Measurements from ENCODE around the gene FAM114A1. TPM values are rescaled to one million over a fixed set of nuclear protein-coding genes. Genes with fewer than 3 reads are reported as not detected.

FAM114A1 gene
- total RNA-seq, 4 donors from 2014 or later = 87.4 to 164 (median 109) TPM

DNA sequence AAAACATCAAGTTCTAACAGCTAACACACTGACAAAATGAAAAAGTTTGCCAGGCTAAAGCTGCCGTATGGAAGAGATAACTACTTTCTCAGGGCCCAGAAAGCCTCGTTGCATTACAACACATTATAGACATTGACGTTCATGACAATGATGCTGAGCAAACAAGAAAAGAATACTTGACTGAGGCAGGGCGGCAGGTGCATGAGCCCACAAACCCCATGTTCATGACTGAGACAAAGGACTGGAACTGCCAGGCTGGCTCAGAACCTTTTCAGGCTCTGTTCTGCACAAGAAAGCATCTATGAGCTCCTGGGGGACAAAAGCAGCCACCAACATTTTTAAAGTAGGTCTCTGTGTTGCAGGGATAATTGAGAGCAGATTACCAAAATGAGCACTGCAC, 24.6 kb upstream of the FAM114A1 start:
- TF ChIP-seq, protein P1, sequence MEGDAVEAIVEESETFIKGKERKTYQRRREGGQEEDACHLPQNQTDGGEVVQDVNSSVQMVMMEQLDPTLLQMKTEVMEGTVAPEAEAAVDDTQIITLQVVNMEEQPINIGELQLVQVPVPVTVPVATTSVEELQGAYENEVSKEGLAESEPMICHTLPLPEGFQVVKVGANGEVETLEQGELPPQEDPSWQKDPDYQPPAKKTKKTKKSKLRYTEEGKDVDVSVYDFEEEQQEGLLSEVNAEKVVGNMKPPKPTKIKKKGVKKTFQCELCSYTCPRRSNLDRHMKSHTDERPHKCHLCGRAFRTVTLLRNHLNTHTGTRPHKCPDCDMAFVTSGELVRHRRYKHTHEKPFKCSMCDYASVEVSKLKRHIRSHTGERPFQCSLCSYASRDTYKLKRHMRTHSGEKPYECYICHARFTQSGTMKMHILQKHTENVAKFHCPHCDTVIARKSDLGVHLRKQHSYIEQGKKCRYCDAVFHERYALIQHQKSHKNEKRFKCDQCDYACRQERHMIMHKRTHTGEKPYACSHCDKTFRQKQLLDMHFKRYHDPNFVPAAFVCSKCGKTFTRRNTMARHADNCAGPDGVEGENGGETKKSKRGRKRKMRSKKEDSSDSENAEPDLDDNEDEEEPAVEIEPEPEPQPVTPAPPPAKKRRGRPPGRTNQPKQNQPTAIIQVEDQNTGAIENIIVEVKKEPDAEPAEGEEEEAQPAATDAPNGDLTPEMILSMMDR (IDR thresholded peaks at IDR 0.05; ENCODE audit: low read depth) = no peak

- TF ChIP-seq, protein P1 (IDR thresholded peaks at IDR 0.05; ENCODE audit: low read depth) = no peak
These were observed 21.6 kb upstream of the FAM114A1 start for GRCh38 chr4:38846015-38846414.

GRCh38 chr4:38855466-38855865, 12.1 kb upstream of the FAM114A1 start:
- TF ChIP-seq, protein P1 (IDR thresholded peaks at IDR 0.05; ENCODE audit: low read depth) = no peak

GRCh38 chr4:38856046-38856445, 11.6 kb upstream of the FAM114A1 start:
- TF ChIP-seq, protein P1 (IDR thresholded peaks at IDR 0.05; ENCODE audit: low read depth) = no peak

DNA sequence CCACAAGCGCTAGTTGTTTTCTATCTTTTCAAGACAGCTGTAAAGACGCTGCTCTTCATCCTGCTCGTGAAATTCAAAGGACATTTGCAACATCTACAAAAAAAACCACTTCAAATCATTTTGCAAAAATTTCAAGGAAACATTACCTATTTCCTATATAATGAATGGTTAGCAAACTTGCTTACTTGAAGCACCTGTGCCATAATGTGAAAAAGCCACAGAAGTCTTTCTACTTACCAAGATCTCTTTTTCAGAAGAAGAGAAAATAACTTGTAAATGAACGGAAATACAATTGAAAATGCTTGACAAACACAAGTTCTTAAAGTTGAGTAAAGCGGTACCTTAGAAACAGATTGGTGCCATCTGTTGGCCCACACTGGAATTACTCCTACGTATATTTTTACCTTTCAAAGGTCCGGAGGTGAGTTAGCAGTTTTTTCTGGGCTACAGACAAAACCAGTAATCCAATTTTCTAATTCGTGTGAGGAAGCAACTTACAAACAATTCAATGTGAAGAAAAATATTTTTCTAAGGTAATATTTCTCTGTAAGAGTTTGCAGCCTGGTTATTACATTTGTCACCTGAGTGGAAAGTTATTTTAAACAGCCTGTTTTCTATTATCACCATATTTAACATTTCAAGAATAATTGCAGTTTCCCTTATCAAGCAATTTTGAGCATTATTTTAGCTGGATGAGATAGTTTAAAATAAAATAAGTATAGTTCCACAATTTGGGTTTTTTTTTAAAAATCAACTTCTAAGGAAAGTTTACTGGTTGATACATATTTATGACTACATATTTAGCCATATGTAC, 10.9 kb upstream of the FAM114A1 start, which contains the start of gene TLR6:
Gene TLR6 (minus strand): TSS at position 294 of the 814 bp plus-strand sequence. CDS start 27,344 bp downstream, outside the sequence.
- TF ChIP-seq, protein P1 (IDR thresholded peaks at IDR 0.05; ENCODE audit: low read depth) = no peak

DNA sequence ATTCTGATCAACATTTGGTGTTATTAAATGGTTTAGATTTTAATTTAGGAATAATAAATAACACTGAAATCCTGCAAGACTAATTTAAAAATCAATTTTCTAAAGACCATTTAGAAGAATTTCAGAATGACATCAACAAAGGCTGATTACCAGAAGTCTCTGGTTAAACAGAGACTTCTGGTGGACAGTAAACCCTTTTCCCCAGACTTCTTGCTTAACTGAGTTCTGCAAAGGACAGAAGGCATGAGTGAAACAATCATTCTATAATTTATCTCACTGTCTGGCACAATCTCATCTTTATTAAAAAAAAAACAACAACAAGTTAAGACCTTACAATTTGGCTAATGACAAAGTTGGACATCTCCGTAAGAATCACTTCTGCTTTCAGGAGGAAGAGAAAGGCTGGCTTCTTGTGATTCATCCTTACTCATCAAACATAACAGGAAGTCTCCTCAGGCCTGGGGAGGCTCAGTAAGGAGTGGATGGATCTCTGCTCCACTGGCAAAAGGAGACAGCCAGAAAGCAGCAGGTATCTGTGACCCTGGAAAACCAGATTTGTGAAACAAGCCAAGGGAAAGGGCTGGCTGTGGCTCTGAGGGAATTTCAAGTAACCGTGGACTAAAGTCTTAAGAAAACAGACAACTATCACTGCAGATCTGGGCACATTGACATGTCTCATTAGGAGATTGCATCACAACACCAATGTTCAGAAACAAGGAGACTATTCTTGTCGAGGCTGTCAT, 10.1 kb upstream of the FAM114A1 start:
- TF ChIP-seq, protein P1 (IDR thresholded peaks at IDR 0.05; ENCODE audit: low read depth) = no peak

GRCh38 chr4:38858097-38858420, 9.5 kb upstream of the FAM114A1 start:
- TF ChIP-seq, protein P1 (IDR thresholded peaks at IDR 0.05; ENCODE audit: low read depth) = no peak

Data from subcutaneous adipose tissue (tissue), 4 donors.